C4-2B (cell line): Measurements from ENCODE around the gene IZUMO4.

Source experiments
- ZFX ChIP-seq: fragments of 450-650 bp; IDR thresholded peaks from 2 replicates; pipeline ENCODE4 v1.6.1; 2017
- TF ChIP-seq, protein P1 (sequence below): fragments of 450-650 bp; conservative IDR thresholded peaks from 2 replicates; pipeline ENCODE4 v1.5.1; 2017; ENCODE audit warnings: mild to moderate bottlenecking

GRCh38 chr19:2050349-2050990 lies 46.2 kb upstream of the IZUMO4 start:
- TF ChIP-seq, protein P1, sequence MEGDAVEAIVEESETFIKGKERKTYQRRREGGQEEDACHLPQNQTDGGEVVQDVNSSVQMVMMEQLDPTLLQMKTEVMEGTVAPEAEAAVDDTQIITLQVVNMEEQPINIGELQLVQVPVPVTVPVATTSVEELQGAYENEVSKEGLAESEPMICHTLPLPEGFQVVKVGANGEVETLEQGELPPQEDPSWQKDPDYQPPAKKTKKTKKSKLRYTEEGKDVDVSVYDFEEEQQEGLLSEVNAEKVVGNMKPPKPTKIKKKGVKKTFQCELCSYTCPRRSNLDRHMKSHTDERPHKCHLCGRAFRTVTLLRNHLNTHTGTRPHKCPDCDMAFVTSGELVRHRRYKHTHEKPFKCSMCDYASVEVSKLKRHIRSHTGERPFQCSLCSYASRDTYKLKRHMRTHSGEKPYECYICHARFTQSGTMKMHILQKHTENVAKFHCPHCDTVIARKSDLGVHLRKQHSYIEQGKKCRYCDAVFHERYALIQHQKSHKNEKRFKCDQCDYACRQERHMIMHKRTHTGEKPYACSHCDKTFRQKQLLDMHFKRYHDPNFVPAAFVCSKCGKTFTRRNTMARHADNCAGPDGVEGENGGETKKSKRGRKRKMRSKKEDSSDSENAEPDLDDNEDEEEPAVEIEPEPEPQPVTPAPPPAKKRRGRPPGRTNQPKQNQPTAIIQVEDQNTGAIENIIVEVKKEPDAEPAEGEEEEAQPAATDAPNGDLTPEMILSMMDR: no peak
- no peak for TF ChIP-seq ZFX
